OCI-LY3 (cell line): ENCODE data around the gene ASB13.

Source experiments
- EZH2phosphoT487 ChIP-seq: fragments of 200-600 bp; shearing (Covaris generic); IDR thresholded peaks from 2 replicates; pipeline ENCODE4 v1.6.1; 2018; ENCODE audit warnings: antibody characterized with exemption, mixed run types, low read depth
- TF ChIP-seq, protein P1 (sequence below): fragments of 200-600, 300-600 bp; sonication (generic); IDR thresholded peaks from 2 replicates; pipeline ENCODE4 v1.5.1; 2014; ENCODE audit warnings: antibody characterized with exemption, low read length, low read depth

DNA sequence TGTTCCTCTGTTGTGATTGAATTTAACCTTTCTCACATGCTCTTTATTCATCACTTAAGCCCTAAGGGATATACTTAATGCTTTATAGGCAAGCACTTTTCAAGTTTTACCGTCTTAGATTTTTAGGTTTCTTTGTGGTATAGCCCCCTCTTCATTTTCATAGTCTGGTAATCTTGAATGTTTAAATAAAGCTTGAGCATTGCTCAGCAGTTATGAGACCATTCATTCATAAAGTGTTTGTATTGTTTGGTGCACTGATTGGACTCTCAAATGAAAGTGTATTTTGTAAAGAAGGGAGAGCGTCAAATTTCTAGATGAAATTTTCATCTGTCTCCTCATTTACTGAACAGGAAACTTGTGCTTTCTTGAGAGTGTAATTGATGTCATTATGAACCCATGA is 43.5 kb upstream of the ASB13 start:
- no peak for TF ChIP-seq EZH2phosphoT487
- TF ChIP-seq, protein P1, sequence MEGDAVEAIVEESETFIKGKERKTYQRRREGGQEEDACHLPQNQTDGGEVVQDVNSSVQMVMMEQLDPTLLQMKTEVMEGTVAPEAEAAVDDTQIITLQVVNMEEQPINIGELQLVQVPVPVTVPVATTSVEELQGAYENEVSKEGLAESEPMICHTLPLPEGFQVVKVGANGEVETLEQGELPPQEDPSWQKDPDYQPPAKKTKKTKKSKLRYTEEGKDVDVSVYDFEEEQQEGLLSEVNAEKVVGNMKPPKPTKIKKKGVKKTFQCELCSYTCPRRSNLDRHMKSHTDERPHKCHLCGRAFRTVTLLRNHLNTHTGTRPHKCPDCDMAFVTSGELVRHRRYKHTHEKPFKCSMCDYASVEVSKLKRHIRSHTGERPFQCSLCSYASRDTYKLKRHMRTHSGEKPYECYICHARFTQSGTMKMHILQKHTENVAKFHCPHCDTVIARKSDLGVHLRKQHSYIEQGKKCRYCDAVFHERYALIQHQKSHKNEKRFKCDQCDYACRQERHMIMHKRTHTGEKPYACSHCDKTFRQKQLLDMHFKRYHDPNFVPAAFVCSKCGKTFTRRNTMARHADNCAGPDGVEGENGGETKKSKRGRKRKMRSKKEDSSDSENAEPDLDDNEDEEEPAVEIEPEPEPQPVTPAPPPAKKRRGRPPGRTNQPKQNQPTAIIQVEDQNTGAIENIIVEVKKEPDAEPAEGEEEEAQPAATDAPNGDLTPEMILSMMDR = no peak
